ENCODE results near the gene ATXN1.

Gene ATXN1

DNA sequence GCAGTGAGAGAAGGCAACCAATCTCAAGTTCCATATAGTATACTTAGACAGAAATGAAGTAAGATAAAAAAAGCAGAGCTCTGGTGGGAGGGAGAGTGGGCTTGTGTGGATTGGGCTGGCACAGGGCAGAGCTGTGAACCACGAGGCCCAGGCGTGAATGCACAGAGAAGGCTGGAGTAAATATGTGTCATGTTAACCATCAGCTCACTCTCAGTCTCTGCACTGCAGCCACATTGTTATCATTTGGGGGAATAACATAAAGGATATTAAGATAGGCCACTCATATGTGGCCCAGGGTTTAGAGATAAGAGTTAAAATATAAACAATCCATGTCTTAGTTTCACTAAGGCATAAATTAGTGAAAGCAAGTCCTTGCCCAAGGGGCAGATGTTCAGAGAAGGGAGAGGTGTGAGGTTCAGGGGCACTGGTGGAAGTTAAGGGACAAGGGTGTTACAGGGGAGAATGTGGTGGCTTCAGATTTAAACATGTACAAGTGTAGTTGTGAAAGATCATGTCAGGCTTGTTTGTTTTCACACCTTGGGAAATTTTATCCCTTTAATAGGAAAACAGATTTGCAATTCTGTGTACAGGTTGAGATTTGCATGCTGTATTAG lies 508.5 kb downstream of the ATXN1 start:
- no peak for DNase-seq (ENCODE audit: low read depth)

DNA sequence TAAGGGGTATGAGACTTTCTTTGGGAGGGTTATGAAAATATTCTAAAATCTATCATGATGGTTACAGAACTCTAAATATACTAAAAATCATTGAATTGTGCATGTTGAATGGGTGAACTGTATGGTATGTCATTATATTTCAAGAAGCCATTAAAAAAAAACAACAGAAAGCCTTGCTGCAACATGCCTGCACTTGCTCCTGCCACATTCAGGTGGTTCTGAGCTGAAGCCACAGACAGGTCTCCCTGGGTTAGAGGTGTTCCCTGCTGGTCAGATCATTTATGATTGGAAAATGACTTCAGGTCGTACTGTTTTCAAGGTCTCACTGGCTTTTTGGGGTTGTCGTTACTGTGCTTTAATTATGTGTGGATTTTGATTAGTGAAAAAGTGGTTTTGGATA lies 509.6 kb downstream of the ATXN1 start:
- no peak for DNase-seq (ENCODE audit: low read depth)

DNA sequence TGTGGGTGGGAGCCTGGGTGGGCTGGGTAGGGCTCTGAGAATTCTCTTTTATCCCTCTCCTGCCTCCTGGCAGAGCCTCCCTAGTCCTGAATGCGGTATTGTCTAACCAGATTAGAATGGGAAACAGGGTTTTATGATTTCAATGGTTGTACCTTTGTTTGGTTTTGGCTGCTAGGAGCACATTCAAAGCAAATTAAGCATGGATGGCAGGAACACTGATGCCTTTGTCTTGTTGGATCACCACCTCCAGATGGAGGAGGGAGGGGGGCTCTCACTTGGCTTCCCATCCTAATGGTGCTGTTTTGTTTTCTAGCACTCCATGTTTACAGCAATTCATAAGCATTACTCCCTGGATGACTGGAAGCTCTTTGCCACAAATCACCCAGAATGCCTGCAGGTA lies 511.3 kb downstream of the ATXN1 start:
- no peak for DNase-seq (ENCODE audit: low read depth)

All from EH (cell line).